Natural killer cell (primary cell): ENCODE measurements around the gene IPO4. TPM values are rescaled to one million over a fixed set of nuclear protein-coding genes. Genes with fewer than 3 reads are reported as not detected.
"Not testable (repeated sequence)": the region's sequence is repeated elsewhere in the genome, so short reads cannot be mapped to it uniquely, and the experiment has no call there.

Experiments used
- ATAC-seq, 3 donors: fragments of 150-1000 bp in 2 of 3; fragments of 200-7000 bp in 1 of 3; cut with Tn5 transposase; 1 replicate in 1 of 3; 2 replicates in 2 of 3; pipeline ENCODE4 v1.10.0; 2021; ENCODE audit warnings: mild to moderate bottlenecking in 2 of 3, moderate library complexity in 2 of 3
- DNase-seq, 2 donors: peaks; one replicate each; pipeline versions ENCODE4 v3.0.0 to v3.0.0-alpha.2; 2013 to 2021; ENCODE audit warnings: mixed read lengths in 1 of 2
- H3K27ac ChIP-seq: one replicate; pipeline ENCODE4 v1.5.1; 2013; ENCODE audit warnings: mild to moderate bottlenecking, low read length
- H3K27me3 ChIP-seq: one replicate; pipeline ENCODE4 v1.6.1; 2013; ENCODE audit warnings: low read length; ENCODE audit not compliant: control insufficient read depth, insufficient read depth
- H3K36me3 ChIP-seq: one replicate; pipeline ENCODE4 v1.6.1; 2013; ENCODE audit warnings: low read length; ENCODE audit not compliant: control insufficient read depth, insufficient read depth
- H3K4me1 ChIP-seq: one replicate; pipeline ENCODE4 v1.6.1; 2013; ENCODE audit warnings: low read length; ENCODE audit not compliant: control insufficient read depth, insufficient read depth
- H3K4me3 ChIP-seq: one replicate; pipeline ENCODE4 v1.5.1; 2013; ENCODE audit warnings: low read length
- H3K9me3 ChIP-seq: one replicate; pipeline ENCODE4 v1.6.1; 2013; ENCODE audit warnings: low read length; ENCODE audit not compliant: control insufficient read depth, insufficient read depth
- H3K27ac Mint-ChIP-seq, 2 donors: one replicate each; pipeline ENCODE4 v1.8.0; 2022; ENCODE audit warnings: mild to moderate bottlenecking in 2 of 2, mixed read lengths in 2 of 2, moderate library complexity in 1 of 2
- H3K27me3 Mint-ChIP-seq, 2 donors: one replicate each; pipeline ENCODE4 v1.8.0; 2022; ENCODE audit warnings: low read depth in 2 of 2, mixed read lengths in 2 of 2
- H3K36me3 Mint-ChIP-seq: one replicate; pipeline ENCODE4 v1.8.0; 2022; ENCODE audit warnings: mixed read lengths
- H3K4me1 Mint-ChIP-seq, 2 donors: one replicate each; pipeline ENCODE4 v1.8.0; 2022; ENCODE audit warnings: mixed read lengths in 2 of 2
- H3K4me3 Mint-ChIP-seq: one replicate; pipeline ENCODE4 v1.8.0; 2022; ENCODE audit warnings: mild to moderate bottlenecking, moderate library complexity, mixed read lengths
- H3K9me3 Mint-ChIP-seq, 2 donors: one replicate each; pipeline ENCODE4 v1.8.0; 2022; ENCODE audit warnings: mixed read lengths in 2 of 2
- whole genome bisulfite sequencing: methylation state at CpG from one replicate; pipeline ENCODE4 v1.1.7; 2013; ENCODE audit warnings: missing lambda C conversion rate; ENCODE audit not compliant: insufficient coverage; 5-methylcytosine and 5-hydroxymethylcytosine counted together
- intact Hi-C: fragments of 100-400 bp; cut with micrococcal nuclease; formaldehyde crosslinking; loops from one replicate; pipeline ENCODE4 v1.14.2; 2022
- total RNA-seq, 4 donors: library from RNA; stranded (reverse); fragments of 120-200 nt in 1 of 4; gene quantifications; one replicate each; pipeline versions ENCODE4 v1.2.3 to v1.2.4, GENCODE V29; 2013 to 2022
- TF ChIP-seq, protein P1 (sequence below): fragments of 200-600 bp; IDR thresholded peaks from one replicate; pipeline ENCODE4 v1.8.0; 2022; ENCODE audit warnings: antibody characterized with exemption

IPO4 gene
- total RNA-seq, 3 donors from 2014 or later (not counting 1 experiment from before 2014, with no cell fraction given): 46.2 to 61.5 (median 51.9) TPM

- H3K27ac ChIP-seq: no peak overlapping the region
- H3K9me3 ChIP-seq: no peaks in the 10 kb centered on the region
- H3K4me1 ChIP-seq: no peaks in the 10 kb centered on the region
- intact Hi-C loops: no loop called here
- TF ChIP-seq, protein P1, sequence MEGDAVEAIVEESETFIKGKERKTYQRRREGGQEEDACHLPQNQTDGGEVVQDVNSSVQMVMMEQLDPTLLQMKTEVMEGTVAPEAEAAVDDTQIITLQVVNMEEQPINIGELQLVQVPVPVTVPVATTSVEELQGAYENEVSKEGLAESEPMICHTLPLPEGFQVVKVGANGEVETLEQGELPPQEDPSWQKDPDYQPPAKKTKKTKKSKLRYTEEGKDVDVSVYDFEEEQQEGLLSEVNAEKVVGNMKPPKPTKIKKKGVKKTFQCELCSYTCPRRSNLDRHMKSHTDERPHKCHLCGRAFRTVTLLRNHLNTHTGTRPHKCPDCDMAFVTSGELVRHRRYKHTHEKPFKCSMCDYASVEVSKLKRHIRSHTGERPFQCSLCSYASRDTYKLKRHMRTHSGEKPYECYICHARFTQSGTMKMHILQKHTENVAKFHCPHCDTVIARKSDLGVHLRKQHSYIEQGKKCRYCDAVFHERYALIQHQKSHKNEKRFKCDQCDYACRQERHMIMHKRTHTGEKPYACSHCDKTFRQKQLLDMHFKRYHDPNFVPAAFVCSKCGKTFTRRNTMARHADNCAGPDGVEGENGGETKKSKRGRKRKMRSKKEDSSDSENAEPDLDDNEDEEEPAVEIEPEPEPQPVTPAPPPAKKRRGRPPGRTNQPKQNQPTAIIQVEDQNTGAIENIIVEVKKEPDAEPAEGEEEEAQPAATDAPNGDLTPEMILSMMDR: no peak
- H3K27ac Mint-ChIP-seq: peak overlapping the region; percentile 48 to 50
- H3K27me3 ChIP-seq: no peaks in the 10 kb centered on the region
- H3K9me3 Mint-ChIP-seq: no peaks in the 10 kb centered on the region
- peaks cover 7% of the 10 kb centered on the region for H3K36me3 ChIP-seq
- DNase-seq: no peak
- ATAC-seq: no peak
- H3K4me3 ChIP-seq: no peak overlapping the region
- no peaks in the 10 kb centered on the region for H3K27me3 Mint-ChIP-seq
- H3K4me1 Mint-ChIP-seq: peaks cover 9 to 10% of the 10 kb centered on the region in 2 donors
- H3K4me3 Mint-ChIP-seq: no peak overlapping the region
- 96% methylated on average over 7 of the region's 7 CpGs for WGBS
- H3K36me3 Mint-ChIP-seq: no peaks in the 10 kb centered on the region
These were observed 36.0 kb upstream of the IPO4 start for GRCh38 chr14:24224618-24225071.

DNA sequence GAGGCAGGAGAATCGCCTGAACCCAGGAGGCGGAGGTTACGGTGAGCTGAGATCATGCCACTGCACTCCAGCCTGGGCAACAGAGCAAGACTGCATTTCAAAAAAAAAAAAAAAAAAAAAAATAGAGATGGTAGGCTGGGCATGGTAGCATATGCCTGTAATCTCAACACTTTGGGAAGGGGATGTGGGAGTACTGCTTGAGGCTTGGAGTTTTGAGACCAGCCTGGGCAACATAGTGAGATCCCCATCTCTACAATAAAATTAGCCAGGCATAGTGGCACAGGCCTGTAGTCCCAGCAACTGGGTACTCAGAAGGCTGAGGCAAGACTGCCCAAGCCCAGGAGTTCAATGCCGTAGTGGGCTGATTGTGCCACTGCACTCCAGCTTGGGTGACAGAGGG lies 34.4 kb upstream of the IPO4 start:
- H3K9me3 Mint-ChIP-seq, DNase-seq, H3K27me3 Mint-ChIP-seq, H3K4me1 ChIP-seq, H3K4me3 Mint-ChIP-seq, H3K27me3 ChIP-seq, H3K27ac ChIP-seq, H3K36me3 ChIP-seq, intact Hi-C loops, H3K4me3 ChIP-seq, ATAC-seq, H3K9me3 ChIP-seq, H3K27ac Mint-ChIP-seq, H3K4me1 Mint-ChIP-seq, H3K36me3 Mint-ChIP-seq: not testable (repeated sequence)
- WGBS: 98% methylated on average over 4 of the region's 4 CpGs

DNA sequence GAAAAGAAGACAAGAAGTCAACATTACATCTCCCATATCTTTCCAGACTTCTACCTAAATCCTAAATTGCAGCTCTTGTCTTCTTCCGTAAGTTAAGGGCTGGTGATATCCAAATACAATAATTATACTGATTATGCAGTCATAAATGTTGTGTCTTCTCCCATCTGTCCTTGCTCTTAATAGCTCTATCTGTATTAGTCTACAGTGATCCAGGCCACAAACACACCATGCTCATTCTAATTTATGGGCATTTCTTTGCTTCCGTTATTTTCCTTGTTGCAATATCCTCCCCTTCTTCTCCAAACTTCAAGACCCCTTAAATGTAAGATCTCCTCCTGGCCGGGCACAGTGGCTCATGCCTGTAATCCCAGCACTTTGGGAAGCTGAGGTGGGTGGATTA lies 30.9 kb upstream of the IPO4 start:
- ATAC-seq: no peak
- intact Hi-C loops: loop anchor here (5.0 kb wide), 1 partner anchor 93 kb away; the partner anchor contains the start of genes LTB4R and LTB4R2
- no peaks in the 10 kb centered on the region for H3K36me3 Mint-ChIP-seq

GRCh38 chr14:24219080-24219479 lies 30.5 kb upstream of the IPO4 start:
- 100% methylated on average over 1 of the region's 4 CpGs for whole genome bisulfite sequencing
- H3K36me3 ChIP-seq: peaks cover 4% of the 10 kb centered on the region
- intact Hi-C loops: loop anchor here (5.0 kb wide), 1 partner anchor 93 kb away; the partner anchor contains the start of genes LTB4R and LTB4R2
- TF ChIP-seq, protein P1: no peak
- Mint-ChIP-seq H3K27ac (no peak overlapping the region), H3K4me3 (no peak overlapping the region), H3K36me3 (no peaks in the 10 kb centered on the region), H3K9me3 (no peaks in the 10 kb centered on the region), H3K27me3 (no peaks in the 10 kb centered on the region), H3K4me1 (peaks cover 24 to 25% of the 10 kb centered on the region in 2 donors)
- H3K27me3 ChIP-seq: no peaks in the 10 kb centered on the region
- no peak for ATAC-seq
- no peak overlapping the region for H3K27ac ChIP-seq
- DNase-seq: no peak
- H3K4me3 ChIP-seq: no peak overlapping the region
- H3K4me1 ChIP-seq: peaks cover 17% of the 10 kb centered on the region
- H3K9me3 ChIP-seq: no peaks in the 10 kb centered on the region

More for the DNA sequence above, 30.9 kb upstream of the IPO4 start:
- Histone ChIP-seq H3K9me3 (no peaks in the 10 kb centered on the region), H3K27me3 (no peaks in the 10 kb centered on the region), H3K36me3 (peaks cover 4% of the 10 kb centered on the region), H3K4me1 (peaks cover 16% of the 10 kb centered on the region), H3K4me3 (no peak overlapping the region), H3K27ac (no peak overlapping the region)
- TF ChIP-seq, protein P1: no peak
- DNase-seq: no peak
- H3K4me3 Mint-ChIP-seq: no peak overlapping the region
- peaks cover 19 to 21% of the 10 kb centered on the region in 2 donors for H3K4me1 Mint-ChIP-seq
- WGBS: 100% methylated on average over 1 of the region's 3 CpGs
- H3K27ac Mint-ChIP-seq: no peak overlapping the region
- H3K27me3 Mint-ChIP-seq: no peaks in the 10 kb centered on the region
- H3K9me3 Mint-ChIP-seq: no peaks in the 10 kb centered on the region

- not testable (repeated sequence) for H3K27me3 ChIP-seq, H3K36me3 ChIP-seq, H3K36me3 Mint-ChIP-seq, H3K27ac ChIP-seq, H3K4me3 Mint-ChIP-seq, H3K9me3 Mint-ChIP-seq, ATAC-seq, DNase-seq, H3K4me3 ChIP-seq, H3K9me3 ChIP-seq, H3K27me3 Mint-ChIP-seq
- H3K4me1 Mint-ChIP-seq: peaks cover 39 to 44% of the 10 kb centered on the region in 2 donors
- H3K4me1 ChIP-seq: peaks cover 30% of the 10 kb centered on the region
- peak overlapping the region; percentile 98 to 99 for H3K27ac Mint-ChIP-seq
- intact Hi-C loops: loop anchor here (1.0 to 5.0 kb wide), 6 partner anchors 15 to 214 kb away; partner anchors contain the start of genes GMPR2, LTB4R, LTB4R2 and NEDD8
- no CpG with 5 or more reads among the region's 1 CpG for WGBS
These were observed 28.3 kb upstream of the IPO4 start for GRCh38 chr14:24216876-24217275.
